Activated naive CD8-positive, alpha-beta T cell (primary cell): ENCODE measurements around the gene ZXDC.

Source experiments
- H3K27ac Mint-ChIP-seq: one replicate; pipeline ENCODE4 v1.8.0; 2021; ENCODE audit warnings: mixed read lengths
- H3K27me3 Mint-ChIP-seq: one replicate; pipeline ENCODE4 v1.8.0; 2021; ENCODE audit warnings: mixed read lengths
- H3K36me3 Mint-ChIP-seq: one replicate; pipeline ENCODE4 v1.8.0; 2021; ENCODE audit warnings: mixed read lengths
- H3K4me1 Mint-ChIP-seq: one replicate; pipeline ENCODE4 v1.8.0; 2021; ENCODE audit warnings: low read depth, mixed read lengths
- H3K4me3 Mint-ChIP-seq: one replicate; pipeline ENCODE4 v1.8.0; 2021; ENCODE audit warnings: mild to moderate bottlenecking, mixed read lengths
- H3K9me3 Mint-ChIP-seq: one replicate; pipeline ENCODE4 v1.8.0; 2021; ENCODE audit warnings: low read depth, mixed read lengths

The ZXDC gene

GRCh38 chr3:126448136-126448892 is 27.4 kb downstream of the ZXDC start:
- Mint-ChIP-seq H3K9me3 (no peaks in the 10 kb centered on the region), H3K36me3 (peaks cover 4% of the 10 kb centered on the region), H3K27me3 (no peaks in the 10 kb centered on the region), H3K4me1 (peaks cover 4% of the 10 kb centered on the region), H3K27ac (no peak overlapping the region), H3K4me3 (no peak overlapping the region)

GRCh38 chr3:126447456-126448106 is 28.1 kb downstream of the ZXDC start:
- no peak overlapping the region for H3K27ac Mint-ChIP-seq
- H3K4me1 Mint-ChIP-seq, result peaks cover 4% of the 10 kb centered on the region
- no peaks in the 10 kb centered on the region for H3K27me3 Mint-ChIP-seq
- H3K36me3 Mint-ChIP-seq, result peaks cover 6% of the 10 kb centered on the region
- H3K4me3 Mint-ChIP-seq, result no peak overlapping the region
- H3K9me3 Mint-ChIP-seq, result no peaks in the 10 kb centered on the region

GRCh38 chr3:126446791-126447190 is 28.9 kb downstream of the ZXDC start:
- Mint-ChIP-seq H3K36me3 (peaks cover 6% of the 10 kb centered on the region), H3K27me3 (no peaks in the 10 kb centered on the region), H3K27ac (no peak overlapping the region), H3K4me1 (peaks cover 4% of the 10 kb centered on the region), H3K9me3 (no peaks in the 10 kb centered on the region), H3K4me3 (no peak overlapping the region)

DNA sequence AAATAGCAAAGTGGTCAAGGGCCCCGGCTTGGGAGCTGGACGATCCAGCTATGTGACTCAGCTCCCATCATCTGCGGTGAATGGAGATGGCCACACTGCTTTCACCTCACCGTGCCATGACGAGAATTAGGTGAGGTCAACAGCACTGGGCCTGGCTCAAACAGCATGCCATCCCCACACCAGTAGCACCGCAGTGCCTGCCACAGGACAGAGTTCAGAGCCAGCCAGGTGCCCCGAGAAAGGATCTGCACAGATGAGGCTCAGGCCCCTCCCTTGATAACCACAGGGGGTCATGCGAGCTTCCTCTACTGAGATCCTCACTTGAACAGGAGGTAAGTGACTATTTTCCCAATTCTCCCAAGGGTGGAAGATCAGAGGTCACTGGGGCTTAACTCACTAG is 29.4 kb downstream of the ZXDC start:
- Mint-ChIP-seq H3K4me3 (no peak overlapping the region), H3K27me3 (no peaks in the 10 kb centered on the region), H3K36me3 (peaks cover 2% of the 10 kb centered on the region), H3K4me1 (peaks cover 4% of the 10 kb centered on the region), H3K9me3 (no peaks in the 10 kb centered on the region), H3K27ac (no peak overlapping the region)

DNA sequence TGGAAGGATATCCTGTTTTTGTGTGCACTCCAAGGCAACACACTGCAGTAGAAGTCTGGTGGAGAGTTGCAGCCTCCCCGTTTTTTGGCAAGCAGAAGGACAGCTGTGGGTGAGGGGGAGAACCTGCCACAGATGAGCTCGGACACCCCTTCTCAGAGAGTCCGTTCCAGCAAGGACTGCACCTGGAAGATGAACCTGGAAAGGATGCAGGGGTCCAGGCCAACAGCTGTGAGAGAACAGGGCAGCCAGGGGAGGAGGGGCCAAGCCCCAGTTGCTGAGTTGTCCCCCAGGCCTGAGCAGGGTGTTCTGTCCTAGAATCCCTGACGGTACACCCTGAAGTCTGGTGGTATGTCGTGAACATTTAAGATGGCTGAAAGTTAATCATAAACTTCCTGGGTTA is 30.2 kb downstream of the ZXDC start:
- no peak overlapping the region for H3K4me3 Mint-ChIP-seq
- no peaks in the 10 kb centered on the region for H3K27me3 Mint-ChIP-seq
- peaks cover 2% of the 10 kb centered on the region for H3K36me3 Mint-ChIP-seq
- H3K27ac Mint-ChIP-seq, result no peak overlapping the region
- H3K4me1 Mint-ChIP-seq, result peaks cover 4% of the 10 kb centered on the region
- no peaks in the 10 kb centered on the region for H3K9me3 Mint-ChIP-seq

GRCh38 chr3:126442856-126443242 is 32.8 kb downstream of the ZXDC start:
- H3K4me1 Mint-ChIP-seq, result peaks cover 4% of the 10 kb centered on the region
- no peak overlapping the region for H3K4me3 Mint-ChIP-seq
- H3K27ac Mint-ChIP-seq, result no peak overlapping the region
- H3K36me3 Mint-ChIP-seq, result peaks cover 2% of the 10 kb centered on the region
- no peaks in the 10 kb centered on the region for H3K9me3 Mint-ChIP-seq
- no peaks in the 10 kb centered on the region for H3K27me3 Mint-ChIP-seq

DNA sequence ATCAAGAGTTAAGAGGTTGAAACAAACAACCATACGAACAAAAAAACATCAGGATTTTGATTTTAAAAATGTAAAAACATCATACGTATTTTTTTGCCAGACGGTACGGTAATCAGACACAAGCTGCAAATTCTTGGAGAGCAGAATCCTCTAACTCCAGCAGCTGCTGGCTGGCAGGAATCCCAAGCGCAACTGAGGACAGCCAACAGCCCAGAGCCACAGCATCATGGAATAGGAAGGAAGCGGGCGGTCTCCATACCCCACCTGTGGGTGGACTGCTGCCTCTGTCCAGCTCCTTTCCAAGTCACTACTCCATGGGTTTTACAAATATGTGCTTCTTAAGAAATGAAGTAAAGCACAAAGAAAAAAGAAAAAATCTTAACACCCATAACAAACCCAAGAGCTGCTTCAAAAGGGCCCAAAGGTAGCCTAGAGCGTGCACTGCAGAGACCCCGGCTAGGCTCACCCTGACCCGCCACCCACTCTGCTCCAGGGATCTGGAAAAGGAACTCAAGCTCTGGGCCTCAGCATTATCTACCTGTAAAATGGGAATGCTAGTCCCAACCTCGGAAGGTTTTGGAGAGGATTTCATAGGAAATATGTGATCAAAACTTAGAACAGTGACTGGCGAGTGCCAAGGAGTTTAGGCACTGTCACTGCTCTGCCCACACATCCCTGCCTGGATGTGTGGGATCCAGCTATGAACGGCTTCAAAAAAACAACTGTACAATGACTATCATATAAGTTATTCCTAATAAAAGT is 33.4 kb downstream of the ZXDC start:
- H3K27ac Mint-ChIP-seq, result no peak overlapping the region
- peaks cover 4% of the 10 kb centered on the region for H3K36me3 Mint-ChIP-seq
- H3K4me3 Mint-ChIP-seq, result no peak overlapping the region
- H3K4me1 Mint-ChIP-seq, result peaks cover 4% of the 10 kb centered on the region
- H3K9me3 Mint-ChIP-seq, result no peaks in the 10 kb centered on the region
- H3K27me3 Mint-ChIP-seq, result no peaks in the 10 kb centered on the region

GRCh38 chr3:126441256-126441880 is 34.3 kb downstream of the ZXDC start:
- Mint-ChIP-seq H3K4me1 (peaks cover 4% of the 10 kb centered on the region), H3K4me3 (no peak overlapping the region), H3K36me3 (peaks cover 7% of the 10 kb centered on the region), H3K27me3 (no peaks in the 10 kb centered on the region), H3K27ac (peak overlapping the region; percentile 8), H3K9me3 (no peaks in the 10 kb centered on the region)

GRCh38 chr3:126440709-126440995 is 35.0 kb downstream of the ZXDC start:
- Mint-ChIP-seq H3K27ac (peak overlapping the region; percentile 8), H3K36me3 (peaks cover 7% of the 10 kb centered on the region), H3K4me3 (no peak overlapping the region), H3K4me1 (no peaks in the 10 kb centered on the region), H3K27me3 (no peaks in the 10 kb centered on the region), H3K9me3 (no peaks in the 10 kb centered on the region)

DNA sequence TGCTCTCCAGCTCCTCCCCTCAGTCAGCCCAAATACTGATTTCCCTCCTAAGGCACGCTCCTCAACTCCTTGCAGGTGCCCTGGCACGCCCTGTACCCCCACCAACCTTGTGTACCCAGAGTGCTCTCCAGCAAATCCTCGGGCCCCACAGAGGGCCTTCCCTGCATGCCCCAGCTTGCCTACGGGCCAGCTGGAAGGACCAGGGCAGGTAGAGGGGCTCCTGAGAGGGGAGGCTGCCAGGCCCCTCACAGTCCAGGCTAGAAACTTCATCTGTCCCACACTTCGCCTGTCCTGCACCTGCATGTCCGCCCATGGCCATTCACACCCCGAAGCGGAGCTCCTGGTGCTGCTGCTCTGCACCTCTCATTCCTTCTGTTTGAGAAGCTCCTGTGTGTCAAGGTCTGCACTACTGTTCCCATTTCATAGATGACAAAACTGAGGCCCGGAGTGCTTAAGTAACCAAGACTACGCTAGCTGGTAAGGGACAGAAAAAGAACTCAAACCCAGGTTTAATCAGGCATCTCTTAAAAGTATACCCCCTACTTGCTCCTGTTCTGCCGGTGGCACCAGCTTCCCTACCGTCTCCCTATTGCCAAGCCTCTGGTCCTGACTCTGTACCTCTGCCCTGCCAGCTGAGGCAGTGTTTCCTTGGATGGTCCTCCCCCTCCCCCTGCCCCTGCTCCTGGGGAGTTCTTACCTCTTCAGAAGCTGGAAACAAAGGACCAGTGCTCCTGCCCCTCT is 35.6 kb downstream of the ZXDC start:
- H3K4me1 Mint-ChIP-seq, result no peaks in the 10 kb centered on the region
- peaks cover 7% of the 10 kb centered on the region for H3K36me3 Mint-ChIP-seq
- H3K4me3 Mint-ChIP-seq, result no peak overlapping the region
- H3K27me3 Mint-ChIP-seq, result no peaks in the 10 kb centered on the region
- H3K9me3 Mint-ChIP-seq, result no peaks in the 10 kb centered on the region
- no peak overlapping the region for H3K27ac Mint-ChIP-seq

DNA sequence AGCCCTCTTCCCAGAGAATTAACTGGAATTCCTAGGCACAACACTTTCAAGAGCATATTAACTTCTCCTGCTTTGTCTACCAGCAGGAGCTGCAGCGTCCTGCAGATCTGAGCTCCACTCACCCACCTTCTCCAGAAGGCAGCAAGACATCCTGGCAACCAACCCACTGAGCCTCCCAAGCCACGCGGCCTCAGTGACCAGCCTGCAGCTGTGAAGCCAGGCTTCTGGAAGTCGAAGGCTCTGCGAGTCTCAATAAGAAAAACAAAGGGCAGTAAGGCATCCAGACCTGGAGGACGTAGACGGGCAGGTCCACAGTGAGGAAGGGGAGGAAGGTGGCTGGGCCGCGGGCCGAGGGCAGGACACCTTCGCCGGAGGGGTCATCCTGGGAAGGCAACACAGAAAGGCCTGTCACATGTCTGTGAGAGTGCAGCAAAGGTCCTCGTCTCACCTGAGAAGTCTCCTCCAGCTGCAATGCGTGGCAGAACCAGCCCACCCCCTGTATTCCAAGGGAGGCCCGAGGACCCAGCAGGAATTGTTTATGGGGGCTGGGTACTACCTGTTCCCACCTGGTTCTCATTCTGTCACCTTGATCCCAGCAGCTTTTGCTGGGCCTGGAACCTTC is 36.2 kb downstream of the ZXDC start:
- Mint-ChIP-seq H3K9me3 (no peaks in the 10 kb centered on the region), H3K27ac (no peak overlapping the region), H3K4me1 (no peaks in the 10 kb centered on the region), H3K27me3 (no peaks in the 10 kb centered on the region), H3K4me3 (no peak overlapping the region), H3K36me3 (peaks cover 7% of the 10 kb centered on the region)

GRCh38 chr3:126438746-126439145 is 36.9 kb downstream of the ZXDC start:
- Mint-ChIP-seq H3K27me3 (no peaks in the 10 kb centered on the region), H3K4me3 (no peak overlapping the region), H3K9me3 (no peaks in the 10 kb centered on the region), H3K4me1 (no peaks in the 10 kb centered on the region), H3K27ac (no peak overlapping the region), H3K36me3 (peaks cover 7% of the 10 kb centered on the region)

GRCh38 chr3:126438186-126438585 is 37.5 kb downstream of the ZXDC start:
- Mint-ChIP-seq H3K27me3 (no peaks in the 10 kb centered on the region), H3K27ac (no peak overlapping the region), H3K9me3 (no peaks in the 10 kb centered on the region), H3K36me3 (peaks cover 6% of the 10 kb centered on the region), H3K4me3 (no peak overlapping the region), H3K4me1 (no peaks in the 10 kb centered on the region)
